Lower lobe of right lung (tissue), 2 donors: ENCODE measurements around the gene PYGM. TPM values are rescaled to one million over a fixed set of nuclear protein-coding genes. Genes with fewer than 3 reads are reported as not detected.

Experiments used
- ATAC-seq, 2 donors: fragments of 200-7000 bp; cut with Tn5 transposase; one replicate each; pipeline ENCODE4 v1.9.1; 2020 to 2022; ENCODE audit warnings: mild to moderate bottlenecking in 2 of 2, moderate library complexity in 2 of 2
- DNase-seq: peaks from one replicate; pipeline ENCODE4 v3.0.0-alpha.2; 2020
- H3K27ac ChIP-seq: fragments of 200-600 bp; one replicate; pipeline ENCODE4 v1.8.0; 2022
- H3K27me3 ChIP-seq: fragments of 200-600 bp; one replicate; pipeline ENCODE4 v1.8.0; 2022; ENCODE audit warnings: low read depth
- H3K36me3 ChIP-seq: fragments of 200-600 bp; one replicate; pipeline ENCODE4 v1.8.0; 2022; ENCODE audit warnings: mild to moderate bottlenecking
- H3K4me1 ChIP-seq: fragments of 200-600 bp; one replicate; pipeline ENCODE4 v1.8.0; 2022
- H3K4me3 ChIP-seq: fragments of 200-600 bp; one replicate; pipeline ENCODE4 v1.8.0; 2022; ENCODE audit warnings: mild to moderate bottlenecking
- H3K9me3 ChIP-seq: fragments of 200-600 bp; one replicate; pipeline ENCODE4 v1.8.0; 2022
- intact Hi-C: fragments of 100-400 bp; cut with DNase I; formaldehyde crosslinking; loops from one replicate; pipeline ENCODE4 v1.11.0; 2022
- total RNA-seq: library from RNA; stranded (reverse); fragmentation: NEBNext Ultra II Directional; extraction: Animal tissue kit (Norgen Biotek cat#: 25700); gene quantifications from one replicate; pipeline ENCODE4 v1.2.1, GENCODE V29; 2021
- TF ChIP-seq, protein P1 (sequence below): fragments of 200-600 bp; IDR thresholded peaks from one replicate; pipeline ENCODE4 v1.8.0; 2022; ENCODE audit warnings: antibody characterized with exemption, mild to moderate bottlenecking
- donor health status: DM: no; HTN: yes; CAD: no; lungs with severe emphysema.

The PYGM gene
- total RNA-seq, 1 donor from 2014 or later, result 2.6 TPM

GRCh38 chr11:64718084-64718779, 41.5 kb downstream of the PYGM start:
- no peak overlapping the region for H3K27ac ChIP-seq
- no peaks in the 10 kb centered on the region for H3K9me3 ChIP-seq
- H3K4me1 ChIP-seq, result peaks cover 2% of the 10 kb centered on the region
- peaks cover 87% of the 10 kb centered on the region for H3K27me3 ChIP-seq
- intact Hi-C loops, result no loop called here
- DNase-seq (no peak), ATAC-seq (no peak)
- no peak overlapping the region for H3K4me3 ChIP-seq
- H3K36me3 ChIP-seq, result no peaks in the 10 kb centered on the region
- TF ChIP-seq, protein P1, sequence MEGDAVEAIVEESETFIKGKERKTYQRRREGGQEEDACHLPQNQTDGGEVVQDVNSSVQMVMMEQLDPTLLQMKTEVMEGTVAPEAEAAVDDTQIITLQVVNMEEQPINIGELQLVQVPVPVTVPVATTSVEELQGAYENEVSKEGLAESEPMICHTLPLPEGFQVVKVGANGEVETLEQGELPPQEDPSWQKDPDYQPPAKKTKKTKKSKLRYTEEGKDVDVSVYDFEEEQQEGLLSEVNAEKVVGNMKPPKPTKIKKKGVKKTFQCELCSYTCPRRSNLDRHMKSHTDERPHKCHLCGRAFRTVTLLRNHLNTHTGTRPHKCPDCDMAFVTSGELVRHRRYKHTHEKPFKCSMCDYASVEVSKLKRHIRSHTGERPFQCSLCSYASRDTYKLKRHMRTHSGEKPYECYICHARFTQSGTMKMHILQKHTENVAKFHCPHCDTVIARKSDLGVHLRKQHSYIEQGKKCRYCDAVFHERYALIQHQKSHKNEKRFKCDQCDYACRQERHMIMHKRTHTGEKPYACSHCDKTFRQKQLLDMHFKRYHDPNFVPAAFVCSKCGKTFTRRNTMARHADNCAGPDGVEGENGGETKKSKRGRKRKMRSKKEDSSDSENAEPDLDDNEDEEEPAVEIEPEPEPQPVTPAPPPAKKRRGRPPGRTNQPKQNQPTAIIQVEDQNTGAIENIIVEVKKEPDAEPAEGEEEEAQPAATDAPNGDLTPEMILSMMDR, result no peak

GRCh38 chr11:64717268-64717578, 42.6 kb downstream of the PYGM start:
- H3K27ac ChIP-seq, result no peak overlapping the region
- DNase-seq (no peak), ATAC-seq (no peak)
- no peaks in the 10 kb centered on the region for H3K9me3 ChIP-seq
- H3K4me3 ChIP-seq, result no peak overlapping the region
- no peaks in the 10 kb centered on the region for H3K36me3 ChIP-seq
- intact Hi-C loops, result no loop called here
- peaks cover 93% of the 10 kb centered on the region for H3K27me3 ChIP-seq
- TF ChIP-seq, protein P1, result no peak
- H3K4me1 ChIP-seq, result no peaks in the 10 kb centered on the region

- intact Hi-C loops, result no loop called here
- H3K9me3 ChIP-seq, result no peaks in the 10 kb centered on the region
- no peaks in the 10 kb centered on the region for H3K4me1 ChIP-seq
- no peak overlapping the region for H3K27ac ChIP-seq
- DNase-seq (no peak), ATAC-seq (no peak)
- H3K4me3 ChIP-seq, result no peak overlapping the region
- H3K27me3 ChIP-seq, result peaks cover 93% of the 10 kb centered on the region
- TF ChIP-seq, protein P1, result no peak
- no peaks in the 10 kb centered on the region for H3K36me3 ChIP-seq
These were observed 43.1 kb downstream of the PYGM start for GRCh38 chr11:64716473-64717267.

- Histone ChIP-seq H3K4me1 (no peaks in the 10 kb centered on the region), H3K9me3 (no peaks in the 10 kb centered on the region), H3K27me3 (peaks cover 95% of the 10 kb centered on the region), H3K36me3 (no peaks in the 10 kb centered on the region), H3K27ac (no peak overlapping the region), H3K4me3 (no peak overlapping the region)
- ATAC-seq (no peak), DNase-seq (no peak)
- TF ChIP-seq, protein P1, result no peak
- intact Hi-C loops, result no loop called here
These were observed 43.9 kb downstream of the PYGM start for GRCh38 chr11:64715756-64716472.

GRCh38 chr11:64715110-64715509, 44.7 kb downstream of the PYGM start:
- no peaks in the 10 kb centered on the region for H3K36me3 ChIP-seq
- intact Hi-C loops, result no loop called here
- H3K9me3 ChIP-seq, result no peaks in the 10 kb centered on the region
- no peaks in the 10 kb centered on the region for H3K4me1 ChIP-seq
- no peak overlapping the region for H3K4me3 ChIP-seq
- no peak for ATAC-seq
- H3K27ac ChIP-seq, result no peak overlapping the region
- peaks cover 94% of the 10 kb centered on the region for H3K27me3 ChIP-seq
- DNase-seq, result no peak
- TF ChIP-seq, protein P1, result no peak
